Transverse colon (tissue), 4 donors: ENCODE measurements around the gene SNRNP25. TPM values are rescaled to one million over a fixed set of nuclear protein-coding genes. Genes with fewer than 3 reads are reported as not detected.

ENCODE experiments used
- DNase-seq: peaks from one replicate; pipeline ENCODE4 v3.0.0-alpha.2; 2019
- H3K27ac ChIP-seq, 4 donors: fragments of 200-600 bp; sonication (generic); 2 replicates each; pipeline ENCODE4 v1.5.1; 2016 to 2018; ENCODE audit warnings: inconsistent platforms in 4 of 4
- H3K27me3 ChIP-seq: fragments of 200-600 bp; sonication (generic); 2 replicates; pipeline ENCODE4 v1.5.1; 2017; ENCODE audit warnings: inconsistent platforms
- H3K36me3 ChIP-seq, 4 donors: fragments of 200-600 bp; sonication (generic); 2 replicates each; pipeline ENCODE4 v1.5.1; 2017 to 2019; ENCODE audit warnings: inconsistent platforms in 4 of 4
- H3K4me1 ChIP-seq, 4 donors: fragments of 200-600 bp; sonication (generic); 2 replicates each; pipeline ENCODE4 v1.5.1; 2017 to 2020; ENCODE audit warnings: inconsistent platforms in 4 of 4
- H3K4me3 ChIP-seq, 4 donors: fragments of 200-600 bp; sonication (generic); 1 replicate in 1 of 4; 2 replicates in 3 of 4; pipeline versions ENCODE4 v1.5.1 to v1.6.1; 2017 to 2019; ENCODE audit warnings: inconsistent platforms in 4 of 4
- H3K9me3 ChIP-seq, 2 donors: fragments of 200-600 bp; sonication (generic); 2 replicates each; pipeline ENCODE4 v1.5.1; 2017 to 2019; ENCODE audit warnings: inconsistent platforms in 2 of 2
- EP300 ChIP-seq: sonication (generic); formaldehyde crosslinking; IDR thresholded peaks from one replicate; pipeline ENCODE4 v1.6.1; 2017; ENCODE audit warnings: antibody characterized with exemption, low read depth
- POLR2A ChIP-seq: fragments of 450-650 bp; IDR thresholded peaks from one replicate; pipeline ENCODE4 v1.6.1; 2016; ENCODE audit warnings: antibody characterized with exemption, mild to moderate bottlenecking, moderate library complexity
- POLR2AphosphoS5 ChIP-seq, 3 donors: sonication (generic); formaldehyde crosslinking; IDR thresholded peaks; one replicate each; pipeline ENCODE4 v1.6.1; 2016; ENCODE audit warnings: antibody characterized with exemption in 3 of 3
- WGBS, 2 donors: methylation state at CpG; one replicate each; pipeline ENCODE4 v1.1.5; 2018; ENCODE audit warnings: low coverage in 1 of 2; 5-methylcytosine and 5-hydroxymethylcytosine counted together
- in situ Hi-C, 4 donors: fragments of 200-750 bp; cut with MboI; loops; one replicate each; pipeline versions ENCODE4 v1.15.0 to v1.15.1; 2017; ENCODE audit warnings: low sequenced_read_pairs in 3 of 4, low pct_ligation_motif_present in 1 of 4, low pct_unique_long_range_greater_than_20kb in 1 of 4
- intact Hi-C: fragments of 100-400 bp; cut with DNase I; formaldehyde crosslinking; loops from one replicate; pipeline ENCODE4 v1.15.1; 2023; ENCODE audit warnings: low total_unique reads
- total RNA-seq, 4 donors: library from RNA; depleted of rRNA; stranded (reverse); fragments of >200 nt; gene quantifications; one replicate each; pipeline ENCODE4 v1.1.0, GENCODE V29; 2016
- TF ChIP-seq, protein P1 (sequence below), 5 experiments: fragments of 200-600 bp in 3 of 5; fragments of 450-650 bp in 2 of 5; sonication (generic) in 3 of 5; IDR thresholded peaks; 1 replicate in 2 of 5; 2 replicates in 3 of 5; pipeline ENCODE4 v1.5.1; 2016 to 2017; ENCODE audit warnings: antibody characterized with exemption in 5 of 5, inconsistent platforms in 3 of 5, mild to moderate bottlenecking in 2 of 5, moderate library complexity in 1 of 5

The SNRNP25 gene
- total RNA-seq, 4 donors from 2014 or later = 5.6 to 27.9 (median 20.2) TPM

DNA sequence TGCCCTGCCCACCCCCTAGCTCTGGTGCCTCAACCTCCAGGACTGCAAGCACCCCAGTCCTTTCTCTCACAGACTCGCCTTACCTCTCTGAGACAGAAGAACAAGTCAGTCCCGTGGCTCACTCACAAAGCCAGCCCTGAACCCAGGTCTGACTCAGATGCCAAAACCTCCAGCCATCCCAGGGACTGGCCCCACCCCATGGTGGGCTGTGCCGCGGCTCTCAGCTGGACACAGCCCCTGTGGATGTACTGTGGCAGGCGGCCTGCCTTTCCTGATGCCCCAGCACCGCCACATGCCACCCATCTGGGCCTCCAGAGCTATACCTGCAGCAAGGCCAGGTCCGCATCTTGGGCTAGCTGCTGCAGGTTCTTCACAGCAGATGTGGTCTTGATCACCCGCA is 44.2 kb downstream of the SNRNP25 start:
- Histone ChIP-seq H3K36me3 (no peaks in the 10 kb centered on the region), H3K4me1 (peaks cover 0 to 11% (median 0%) of the 10 kb centered on the region in 4 donors), H3K27ac (no peak overlapping the region), H3K27me3 (no peaks in the 10 kb centered on the region), H3K4me3 (no peak overlapping the region), H3K9me3 (no peaks in the 10 kb centered on the region)
- intact Hi-C loops = loop anchor here (2.0 kb wide), 1 partner anchor 31 kb away; no protein-coding TSS in a partner anchor
- in situ Hi-C loops = no loop called here
- WGBS, 2 donors = 87% methylated on average over 8 of the region's 8 CpGs; no CpG with 5 or more reads in 1 of the 2 donors
- TF ChIP-seq POLR2A = no peak
- TF ChIP-seq, protein P1, sequence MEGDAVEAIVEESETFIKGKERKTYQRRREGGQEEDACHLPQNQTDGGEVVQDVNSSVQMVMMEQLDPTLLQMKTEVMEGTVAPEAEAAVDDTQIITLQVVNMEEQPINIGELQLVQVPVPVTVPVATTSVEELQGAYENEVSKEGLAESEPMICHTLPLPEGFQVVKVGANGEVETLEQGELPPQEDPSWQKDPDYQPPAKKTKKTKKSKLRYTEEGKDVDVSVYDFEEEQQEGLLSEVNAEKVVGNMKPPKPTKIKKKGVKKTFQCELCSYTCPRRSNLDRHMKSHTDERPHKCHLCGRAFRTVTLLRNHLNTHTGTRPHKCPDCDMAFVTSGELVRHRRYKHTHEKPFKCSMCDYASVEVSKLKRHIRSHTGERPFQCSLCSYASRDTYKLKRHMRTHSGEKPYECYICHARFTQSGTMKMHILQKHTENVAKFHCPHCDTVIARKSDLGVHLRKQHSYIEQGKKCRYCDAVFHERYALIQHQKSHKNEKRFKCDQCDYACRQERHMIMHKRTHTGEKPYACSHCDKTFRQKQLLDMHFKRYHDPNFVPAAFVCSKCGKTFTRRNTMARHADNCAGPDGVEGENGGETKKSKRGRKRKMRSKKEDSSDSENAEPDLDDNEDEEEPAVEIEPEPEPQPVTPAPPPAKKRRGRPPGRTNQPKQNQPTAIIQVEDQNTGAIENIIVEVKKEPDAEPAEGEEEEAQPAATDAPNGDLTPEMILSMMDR (IDR thresholded peaks at IDR 0.05) = no peak
- no peak for TF ChIP-seq EP300
- no peak for TF ChIP-seq POLR2AphosphoS5 (IDR thresholded peaks at IDR 0.05)
- DNase-seq = no peak

DNA sequence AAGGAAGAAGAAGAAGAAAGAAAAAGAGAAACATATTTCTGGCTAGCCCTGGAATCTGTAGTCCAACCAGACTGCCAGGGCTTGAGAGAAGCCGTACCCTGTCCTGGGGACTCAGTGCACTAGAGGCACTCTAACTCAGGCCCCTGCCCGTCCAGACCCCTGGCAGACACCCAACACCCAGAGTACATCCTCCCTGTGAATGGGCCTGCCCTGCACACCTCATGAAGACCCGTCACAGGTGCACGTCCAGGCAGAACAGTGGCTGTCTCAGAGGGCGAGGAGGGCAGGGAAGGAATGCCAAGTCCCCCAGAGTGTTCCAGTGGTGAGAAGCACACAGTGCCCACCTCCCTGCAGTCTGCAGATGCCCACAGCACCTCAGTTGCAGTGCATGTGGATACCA is 47.4 kb downstream of the SNRNP25 start:
- in situ Hi-C loops = no loop called here
- Histone ChIP-seq H3K9me3 (no peaks in the 10 kb centered on the region), H3K4me3 (no peak overlapping the region), H3K4me1 (peaks cover 0 to 11% (median 0%) of the 10 kb centered on the region in 4 donors), H3K27me3 (no peaks in the 10 kb centered on the region), H3K27ac (no peak overlapping the region), H3K36me3 (no peaks in the 10 kb centered on the region)
- 83% methylated on average over 5 of the region's 5 CpGs; no CpG with 5 or more reads in 1 of the 2 donors for WGBS, 2 donors
- TF ChIP-seq POLR2AphosphoS5 (IDR thresholded peaks at IDR 0.05) (no peak), POLR2A (no peak), EP300 (no peak)
- TF ChIP-seq, protein P1 (IDR thresholded peaks at IDR 0.05) = no peak
- intact Hi-C loops = no loop called here
- DNase-seq = no peak

DNA sequence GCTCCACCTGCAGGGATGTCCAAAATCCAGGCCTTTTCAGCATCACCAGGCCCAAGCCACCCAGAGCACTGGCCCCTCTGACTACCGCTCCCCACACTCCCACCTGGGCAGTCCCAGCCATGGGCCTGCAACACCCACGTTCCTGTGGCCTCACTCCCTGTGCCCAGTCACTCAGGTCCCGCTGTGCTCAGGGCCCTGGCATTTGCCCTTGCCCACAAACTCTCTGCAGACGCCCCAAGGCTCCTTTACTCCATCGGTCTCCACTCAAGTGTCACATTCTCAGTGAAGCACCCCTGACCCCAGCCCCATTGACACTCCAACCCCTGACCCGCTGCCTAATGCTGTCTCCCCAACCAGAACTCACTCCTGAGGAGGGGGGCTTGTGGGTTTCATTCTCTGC is 48.0 kb downstream of the SNRNP25 start:
- TF ChIP-seq, protein P1 (IDR thresholded peaks at IDR 0.05) = no peak
- TF ChIP-seq EP300 (no peak), POLR2A (no peak), POLR2AphosphoS5 (IDR thresholded peaks at IDR 0.05) (no peak)
- WGBS, 2 donors = 84% methylated on average over 6 of the region's 6 CpGs; no CpG with 5 or more reads in 1 of the 2 donors
- intact Hi-C loops (no loop called here), in situ Hi-C loops (no loop called here)
- Histone ChIP-seq H3K36me3 (no peaks in the 10 kb centered on the region), H3K9me3 (no peaks in the 10 kb centered on the region), H3K4me1 (peaks cover 0 to 11% (median 0%) of the 10 kb centered on the region in 4 donors), H3K4me3 (no peak overlapping the region), H3K27me3 (no peaks in the 10 kb centered on the region), H3K27ac (peak overlapping the region in 3 of 4 donors; percentile 18 to 48 (median 35))
- no peak for DNase-seq

DNA sequence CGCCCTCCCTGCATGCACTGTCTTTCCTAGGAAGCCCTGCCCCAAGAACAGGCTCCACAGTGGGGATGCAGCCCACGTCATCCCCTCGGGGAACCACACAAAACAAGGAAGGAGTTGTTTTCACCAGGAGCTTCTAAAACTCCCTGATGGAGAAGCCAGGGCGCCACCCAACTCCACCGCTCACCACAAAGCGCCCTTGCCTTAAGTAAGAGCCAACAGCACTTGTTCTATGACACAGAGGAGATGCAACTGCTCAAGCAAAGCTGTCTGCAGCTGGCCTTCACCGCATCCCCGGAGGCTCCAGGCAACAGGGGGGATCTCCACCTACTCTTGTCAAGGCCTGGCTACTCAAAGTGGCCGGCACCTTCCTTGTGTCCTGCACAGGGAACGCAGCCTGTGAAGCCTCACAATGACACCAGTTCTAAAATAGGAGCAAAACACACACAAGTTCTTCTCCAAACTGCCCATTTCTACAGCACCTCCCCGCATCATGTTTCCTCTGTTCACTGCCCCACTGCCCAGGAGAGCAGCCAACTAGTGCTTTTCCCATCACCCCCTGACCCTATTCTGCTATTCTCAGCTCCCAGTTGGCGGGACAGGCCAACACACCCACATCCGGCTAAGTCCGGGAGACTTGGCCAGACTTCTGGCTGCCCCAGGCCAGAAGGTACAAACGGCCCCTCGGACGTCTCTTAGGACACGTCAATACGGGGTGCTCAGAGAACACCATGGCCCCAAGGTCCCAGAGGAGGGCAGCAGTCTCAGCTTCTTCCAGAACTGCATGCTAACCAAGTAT is 48.6 kb downstream of the SNRNP25 start:
- 85% methylated on average over 16 of the region's 19 CpGs; no CpG with 5 or more reads in 1 of the 2 donors for WGBS, 2 donors
- no peaks in the 10 kb centered on the region for H3K9me3 ChIP-seq
- no peaks in the 10 kb centered on the region for H3K27me3 ChIP-seq
- intact Hi-C loops = no loop called here
- H3K4me1 ChIP-seq = peaks cover 0 to 5% (median 0%) of the 10 kb centered on the region in 4 donors
- peak overlapping the region in 3 of 4 donors; percentile 18 to 48 (median 35) for H3K27ac ChIP-seq
- H3K36me3 ChIP-seq = no peaks in the 10 kb centered on the region
- H3K4me3 ChIP-seq = no peak overlapping the region
- in situ Hi-C loops = no loop called here
- no peak for DNase-seq
- TF ChIP-seq, protein P1 (IDR thresholded peaks at IDR 0.05) = no peak
- no peak for TF ChIP-seq POLR2A
- TF ChIP-seq EP300 = no peak
- no peak for TF ChIP-seq POLR2AphosphoS5 (IDR thresholded peaks at IDR 0.05)
